Neutrophil (primary cell): ENCODE measurements around the gene LENG1.
A peak's percentile ranks its signal among the peaks of the same experiment; 100 is the strongest.

Source experiments
- H3K27ac ChIP-seq: fragments of 200-600 bp; sonication (generic); 2 replicates; pipeline ENCODE4 v1.5.1; 2016; ENCODE audit warnings: mild to moderate bottlenecking, moderate library complexity
- H3K27me3 ChIP-seq: fragments of 200-600 bp; sonication (generic); 2 replicates; pipeline ENCODE4 v1.6.0; 2016; ENCODE audit warnings: mild to moderate bottlenecking
- H3K36me3 ChIP-seq: fragments of 200-600 bp; sonication (generic); 2 replicates; pipeline ENCODE4 v1.5.1; 2017
- H3K4me1 ChIP-seq, 2 experiments: fragments of 200-600 bp in 1 of 2; sonication (generic) in 1 of 2; 1 replicate in 1 of 2; 2 replicates in 1 of 2; pipeline versions ENCODE4 v1.5.1 to v1.6.1; 2013 to 2016; ENCODE audit warnings: low read depth in 1 of 2, low read length in 1 of 2, mild to moderate bottlenecking in 1 of 2, moderate library complexity in 1 of 2; ENCODE audit not compliant: control insufficient read depth in 1 of 2, insufficient read depth in 1 of 2
- H3K4me3 ChIP-seq, 2 experiments: fragments of 200-600 bp in 1 of 2; sonication (generic) in 1 of 2; 1 replicate in 1 of 2; 2 replicates in 1 of 2; pipeline ENCODE4 v1.5.1; 2013 to 2016; ENCODE audit warnings: low read depth in 1 of 2, low read length in 1 of 2, mild to moderate bottlenecking in 1 of 2, moderate library complexity in 1 of 2
- H3K9me3 ChIP-seq: fragments of 200-600 bp; sonication (generic); 2 replicates; pipeline ENCODE4 v1.5.1; 2016
- TF ChIP-seq, protein P1 (sequence below): fragments of 200-600 bp; sonication (generic); IDR thresholded peaks from 2 replicates; pipeline ENCODE4 v1.5.1; 2016; ENCODE audit warnings: antibody characterized with exemption

Gene LENG1

DNA sequence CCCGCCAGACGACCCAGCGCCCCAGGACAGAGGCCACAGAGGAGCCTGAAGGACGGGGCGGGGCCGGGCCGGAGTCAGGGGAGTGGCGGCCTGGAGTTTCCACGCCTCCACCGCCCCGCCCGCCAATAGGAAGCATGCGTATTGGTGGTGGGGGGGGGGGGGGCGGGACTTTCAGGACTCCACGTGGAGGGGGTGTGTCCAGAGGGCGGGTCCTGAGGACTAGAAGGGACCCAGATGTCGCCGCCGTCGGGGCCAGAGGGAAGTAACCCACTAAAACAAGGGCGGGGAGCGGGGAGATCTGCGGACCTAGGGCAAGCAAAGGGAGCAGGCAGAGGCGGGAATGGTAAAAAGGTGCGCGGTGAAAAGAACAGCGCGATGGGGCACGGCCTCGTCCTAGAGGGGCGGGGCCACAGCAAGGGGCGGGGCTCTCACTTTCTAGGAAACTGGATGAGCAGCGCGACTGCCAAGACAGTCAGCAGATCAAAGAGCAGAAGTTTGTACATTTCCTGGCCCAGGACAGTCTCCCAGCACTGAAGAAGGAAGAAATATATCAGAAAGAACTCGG is 2.8 kb upstream of the LENG1 start:
- H3K4me1 ChIP-seq = peaks cover 70 to 74% of the 10 kb centered on the region in 2 experiments
- peaks cover 20% of the 10 kb centered on the region for H3K27me3 ChIP-seq
- no peaks in the 10 kb centered on the region for H3K9me3 ChIP-seq
- H3K27ac ChIP-seq = peak overlapping the region; percentile 68
- TF ChIP-seq, protein P1, sequence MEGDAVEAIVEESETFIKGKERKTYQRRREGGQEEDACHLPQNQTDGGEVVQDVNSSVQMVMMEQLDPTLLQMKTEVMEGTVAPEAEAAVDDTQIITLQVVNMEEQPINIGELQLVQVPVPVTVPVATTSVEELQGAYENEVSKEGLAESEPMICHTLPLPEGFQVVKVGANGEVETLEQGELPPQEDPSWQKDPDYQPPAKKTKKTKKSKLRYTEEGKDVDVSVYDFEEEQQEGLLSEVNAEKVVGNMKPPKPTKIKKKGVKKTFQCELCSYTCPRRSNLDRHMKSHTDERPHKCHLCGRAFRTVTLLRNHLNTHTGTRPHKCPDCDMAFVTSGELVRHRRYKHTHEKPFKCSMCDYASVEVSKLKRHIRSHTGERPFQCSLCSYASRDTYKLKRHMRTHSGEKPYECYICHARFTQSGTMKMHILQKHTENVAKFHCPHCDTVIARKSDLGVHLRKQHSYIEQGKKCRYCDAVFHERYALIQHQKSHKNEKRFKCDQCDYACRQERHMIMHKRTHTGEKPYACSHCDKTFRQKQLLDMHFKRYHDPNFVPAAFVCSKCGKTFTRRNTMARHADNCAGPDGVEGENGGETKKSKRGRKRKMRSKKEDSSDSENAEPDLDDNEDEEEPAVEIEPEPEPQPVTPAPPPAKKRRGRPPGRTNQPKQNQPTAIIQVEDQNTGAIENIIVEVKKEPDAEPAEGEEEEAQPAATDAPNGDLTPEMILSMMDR = peak; percentile 34
- H3K4me3 ChIP-seq = peak overlapping the region; percentile 49 to 67
- peaks cover 9% of the 10 kb centered on the region for H3K36me3 ChIP-seq

DNA sequence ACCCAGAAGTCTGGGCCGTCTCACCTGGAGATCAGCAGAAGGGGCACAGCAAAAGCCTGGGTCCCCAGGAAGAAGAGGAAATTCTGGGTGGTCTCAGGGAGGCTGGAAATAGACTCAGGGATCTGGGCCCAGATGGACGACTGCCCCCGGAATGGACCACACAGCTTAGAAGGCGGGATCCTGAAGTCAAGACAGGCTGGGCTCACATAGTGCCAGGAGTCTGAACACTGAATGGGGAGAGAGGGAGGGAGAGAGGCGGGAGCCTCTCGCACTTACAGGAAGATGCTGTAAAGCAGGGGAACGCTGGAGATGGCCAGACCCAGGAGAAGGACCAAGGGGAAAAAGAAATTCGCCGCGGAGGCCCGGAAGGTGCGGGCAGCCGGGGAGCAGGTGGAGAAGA is 1.3 kb upstream of the LENG1 start:
- TF ChIP-seq, protein P1 = no peak
- Histone ChIP-seq H3K36me3 (peaks cover 24% of the 10 kb centered on the region), H3K27ac (peak overlapping the region; percentile 95), H3K9me3 (no peaks in the 10 kb centered on the region), H3K4me1 (peaks cover 61 to 64% of the 10 kb centered on the region in 2 experiments), H3K4me3 (peak overlapping the region in 1 of 2 experiments; percentile 60), H3K27me3 (peaks cover 19% of the 10 kb centered on the region)

DNA sequence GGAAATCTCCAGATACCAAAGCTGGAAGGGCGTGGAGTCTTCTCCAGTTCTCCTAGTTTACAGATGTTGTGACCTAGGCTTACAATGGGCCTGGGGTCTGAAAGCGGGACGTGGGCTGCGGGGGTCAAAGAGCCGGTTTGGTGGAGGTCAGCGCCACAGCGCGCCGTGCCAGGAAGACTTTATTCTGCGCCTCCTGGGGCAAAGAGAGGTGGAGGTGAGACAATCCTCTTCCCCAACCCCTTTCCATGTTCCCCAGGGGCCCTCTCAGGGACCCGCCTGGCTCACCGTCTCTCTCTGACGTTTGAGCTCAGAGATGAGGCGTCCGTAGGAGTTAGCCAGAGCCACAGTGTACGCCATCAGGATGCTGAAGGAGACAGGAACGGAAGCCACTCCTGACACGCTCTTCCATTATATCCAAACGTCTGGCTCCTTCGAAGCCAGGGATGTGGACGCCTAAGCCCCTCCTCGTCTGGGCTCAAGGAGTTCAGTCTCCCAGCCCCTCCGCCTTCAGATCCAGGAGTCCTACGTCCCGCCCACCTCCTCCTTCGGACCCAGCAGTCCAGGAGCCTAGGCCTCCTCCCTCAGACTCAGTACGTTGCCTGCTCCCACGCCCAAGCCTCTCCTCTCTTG is 776 bp upstream of the LENG1 start:
- H3K4me1 ChIP-seq = peaks cover 61 to 63% of the 10 kb centered on the region in 2 experiments
- H3K27ac ChIP-seq = peak overlapping the region; percentile 95
- TF ChIP-seq, protein P1 = no peak
- no peaks in the 10 kb centered on the region for H3K9me3 ChIP-seq
- H3K36me3 ChIP-seq = peaks cover 30% of the 10 kb centered on the region
- peak overlapping the region; percentile 60 to 91 for H3K4me3 ChIP-seq
- H3K27me3 ChIP-seq = peaks cover 13% of the 10 kb centered on the region

DNA sequence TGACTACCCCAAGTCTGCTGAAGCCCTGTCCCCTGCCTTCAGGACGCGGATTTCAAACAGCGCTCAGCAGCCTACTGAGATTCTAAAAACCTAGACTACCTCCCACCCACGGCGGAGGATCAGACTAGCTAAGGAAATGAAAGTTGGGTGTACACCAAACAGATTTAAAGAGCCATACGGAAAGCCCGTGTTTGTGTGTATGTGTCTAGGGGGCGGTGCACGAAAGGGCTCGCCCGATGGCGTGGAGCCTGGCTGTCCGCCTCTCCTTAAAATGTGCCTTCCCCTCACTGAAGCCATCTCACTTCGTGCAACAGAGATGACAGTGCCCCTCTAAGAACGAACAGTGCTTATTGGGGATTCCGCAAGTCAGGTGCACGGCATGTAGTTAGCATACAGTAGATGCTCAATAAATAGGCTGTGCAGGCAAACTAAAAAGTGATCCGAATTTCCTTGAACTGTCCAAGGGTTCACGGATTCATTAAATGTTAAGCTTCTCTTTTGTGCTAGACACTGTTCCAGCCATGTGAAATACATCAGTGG is 639 bp downstream of the LENG1 start:
- Histone ChIP-seq H3K27me3 (no peaks in the 10 kb centered on the region), H3K4me3 (peak overlapping the region; percentile 82 to 91), H3K4me1 (peaks cover 49 to 52% of the 10 kb centered on the region in 2 experiments), H3K36me3 (peaks cover 44% of the 10 kb centered on the region), H3K27ac (peak overlapping the region; percentile 95), H3K9me3 (no peaks in the 10 kb centered on the region)
- TF ChIP-seq, protein P1 = no peak

DNA sequence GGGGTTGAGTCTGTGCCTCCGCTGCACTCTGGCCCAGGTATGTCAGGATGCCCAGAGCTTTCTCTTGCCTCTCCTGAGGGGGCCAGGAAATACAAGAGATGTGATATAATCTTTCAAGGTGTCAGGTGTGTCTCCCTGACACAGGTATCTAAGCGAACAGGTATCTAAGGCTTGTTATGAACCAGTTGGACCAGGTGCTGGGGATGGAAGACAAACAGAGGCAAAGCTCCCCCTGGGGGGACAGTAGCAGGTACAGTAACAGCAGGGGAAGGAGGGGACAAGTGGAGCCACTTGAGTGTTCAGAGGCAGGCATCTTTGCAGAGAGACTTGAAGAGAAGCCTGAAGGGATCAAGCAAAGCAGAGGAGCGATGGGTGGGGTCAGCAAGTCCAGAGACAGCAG is 2.6 kb downstream of the LENG1 start:
- TF ChIP-seq, protein P1 = no peak
- Histone ChIP-seq H3K9me3 (no peaks in the 10 kb centered on the region), H3K36me3 (peaks cover 63% of the 10 kb centered on the region), H3K27ac (no peak overlapping the region), H3K27me3 (no peaks in the 10 kb centered on the region), H3K4me3 (no peak overlapping the region), H3K4me1 (peaks cover 32 to 34% of the 10 kb centered on the region in 2 experiments)
